Activated CD8-positive, alpha-beta T cell treated with anti-CD3 and anti-CD28 coated beads, Interleukin-2, amount 10 ng/mL, durations not matched to agents 7 days and 5 days (primary cell): Measurements from ENCODE around the gene OGA. TPM values are rescaled to one million over a fixed set of nuclear protein-coding genes. Genes with fewer than 3 reads are reported as not detected.

Experiments
- ATAC-seq: fragments of 150-1000 bp; cut with Tn5 transposase; one replicate; pipeline ENCODE4 v1.10.0; 2021; ENCODE audit warnings: moderate library complexity
- CTCF ChIA-PET: fragments of 350-600 bp; sonication (Branson Sonifier 250); formaldehyde crosslinking; loops from one replicate; lab custom pipeline; 2021; ENCODE audit warnings: antibody characterized with exemption; lab: Charles Lee
- POLR2A ChIA-PET: fragments of 350-600 bp; sonication (Branson Sonifier 250); formaldehyde crosslinking; loops from one replicate; lab custom pipeline; 2021; ENCODE audit warnings: antibody characterized with exemption; lab: Charles Lee
- DNase-seq: peaks from one replicate; pipeline ENCODE4 v3.0.0-alpha.2; 2020
- H3K27ac Mint-ChIP-seq: one replicate; pipeline ENCODE4 v1.8.0; 2021; ENCODE audit warnings: mild to moderate bottlenecking, mixed read lengths
- H3K27me3 Mint-ChIP-seq: one replicate; pipeline ENCODE4 v1.8.0; 2021; ENCODE audit warnings: low read depth, mixed read lengths
- H3K36me3 Mint-ChIP-seq: one replicate; pipeline ENCODE4 v1.8.0; 2021; ENCODE audit warnings: low read depth, mixed read lengths
- H3K4me1 Mint-ChIP-seq: one replicate; pipeline ENCODE4 v1.8.0; 2021; ENCODE audit warnings: low read depth, mixed read lengths
- H3K4me3 Mint-ChIP-seq: one replicate; pipeline ENCODE4 v1.8.0; 2021; ENCODE audit warnings: mild to moderate bottlenecking, mixed read lengths
- H3K9me3 Mint-ChIP-seq: one replicate; pipeline ENCODE4 v1.8.0; 2022; ENCODE audit warnings: mixed read lengths; ENCODE audit not compliant: insufficient read depth
- total RNA-seq, 2 experiments: library from RNA; stranded (reverse); gene quantifications; one replicate each; pipeline ENCODE4 v1.2.3, GENCODE V29; 2021

OGA gene
- total RNA-seq, 2 experiments from 2014 or later, result 122 to 129 TPM

DNA sequence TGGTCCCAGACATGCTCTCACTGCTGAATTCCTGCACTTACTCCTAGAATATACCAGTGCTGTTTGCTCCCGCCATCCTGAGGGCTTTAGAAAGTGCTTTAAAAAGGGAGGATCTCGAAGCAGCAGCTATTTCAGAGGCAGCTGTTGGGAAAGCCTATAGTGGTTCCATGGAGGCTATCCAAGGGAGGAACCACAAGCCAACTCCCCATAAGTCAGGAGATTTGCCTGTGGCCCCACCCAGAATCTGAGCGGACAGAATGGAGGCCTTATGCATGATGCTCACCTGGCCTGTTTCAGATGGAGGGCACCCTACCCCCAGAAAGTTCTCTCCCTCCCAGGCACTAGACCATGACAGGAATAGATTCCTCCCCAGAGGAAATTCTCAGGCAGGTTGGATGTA, 27.6 kb upstream of the OGA start:
- Mint-ChIP-seq H3K4me1 (peaks cover 27% of the 10 kb centered on the region), H3K36me3 (peaks cover 2% of the 10 kb centered on the region), H3K27ac (no peak overlapping the region), H3K4me3 (no peak overlapping the region), H3K27me3 (peaks cover 15% of the 10 kb centered on the region), H3K9me3 (no peaks in the 10 kb centered on the region)
- DNase-seq (no peak), ATAC-seq (no peak)
- CTCF ChIA-PET, result interaction anchor here (2.0 to 12.3 kb wide), 3 partner anchors 10 to 163 kb away, joined by 5 to 243 read pairs (median 7); no protein-coding TSS in a partner anchor
- POLR2A ChIA-PET, result no interaction called here

- ChIA-PET POLR2A (no interaction called here), CTCF (interaction anchor here (0.9 to 12.3 kb wide), 4 partner anchors 15 to 166 kb away, joined by 3 to 243 read pairs (median 6); no protein-coding TSS in a partner anchor)
- Mint-ChIP-seq H3K9me3 (no peaks in the 10 kb centered on the region), H3K27ac (no peak within 1 kb of the TSS), H3K27me3 (peaks cover 17% of the 10 kb centered on the region), H3K4me1 (peaks cover 39% of the 10 kb centered on the region), H3K36me3 (peaks cover 2% of the 10 kb centered on the region), H3K4me3 (peak within 1 kb of the TSS; percentile 53)
- DNase-seq, result no peak
- ATAC-seq, result peak; percentile 13
These were observed 25.1 kb upstream of the OGA start, which contains the start of gene KCNIP2 for GRCh38 chr10:101843032-101844021. TSS of gene KCNIP2 (minus strand) at chr10:101843800. CDS start at chr10:101843568, 232 bp downstream.

DNA sequence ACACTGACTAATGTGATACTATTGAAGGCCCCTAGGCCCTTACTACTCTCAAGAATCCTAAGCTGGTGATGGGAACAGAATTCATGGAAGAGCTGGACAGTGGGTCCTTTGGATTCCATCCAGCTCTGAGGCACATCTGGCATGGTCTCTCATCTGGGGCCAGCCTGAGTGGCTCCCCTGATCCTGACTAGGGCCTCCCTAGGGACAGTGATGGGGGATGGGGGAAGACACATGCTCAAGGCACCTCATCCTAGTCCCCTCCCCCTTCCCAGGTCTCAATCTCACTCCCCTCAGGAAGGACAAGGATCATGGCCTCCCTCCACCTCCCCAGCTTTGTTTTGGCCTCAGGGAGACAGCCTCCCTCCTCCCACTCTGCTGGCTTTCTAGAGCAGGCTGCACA, 23.6 kb upstream of the OGA start:
- Mint-ChIP-seq H3K27ac (no peak overlapping the region), H3K36me3 (peaks cover 2% of the 10 kb centered on the region), H3K27me3 (peaks cover 17% of the 10 kb centered on the region), H3K4me3 (no peak overlapping the region), H3K9me3 (no peaks in the 10 kb centered on the region), H3K4me1 (peaks cover 39% of the 10 kb centered on the region)
- CTCF ChIA-PET, result interaction anchor here (0.5 to 12.3 kb wide), 54 partner anchors 7 to 505 kb away, joined by 3 to 243 read pairs (median 9); partner anchors contain the start of genes HPS6 and OGA
- POLR2A ChIA-PET, result interaction anchor here (1.0 to 3.4 kb wide), 4 partner anchors 14 to 168 kb away, joined by 3 to 32 read pairs (median 4); partner anchors contain the start of gene OGA
- no peak for DNase-seq
- no peak for ATAC-seq

GRCh38 chr10:101840741-101841453, 22.7 kb upstream of the OGA start:
- ChIA-PET POLR2A (interaction anchor here (0.6 to 3.4 kb wide), 6 partner anchors 15 to 231 kb away, joined by 3 to 32 read pairs (median 4); partner anchors contain the start of gene OGA), CTCF (interaction anchor here (0.5 to 12.3 kb wide), 69 partner anchors 8 to 506 kb away, joined by 3 to 243 read pairs (median 6); partner anchors contain the start of genes HPS6, NPM3 and OGA)
- Mint-ChIP-seq H3K4me3 (peak overlapping the region; percentile 74), H3K27me3 (peaks cover 17% of the 10 kb centered on the region), H3K4me1 (peaks cover 43% of the 10 kb centered on the region), H3K9me3 (no peaks in the 10 kb centered on the region), H3K36me3 (peaks cover 2% of the 10 kb centered on the region), H3K27ac (no peak overlapping the region)
- DNase-seq, result peak; percentile 82
- ATAC-seq, result peak; percentile 74

- Mint-ChIP-seq H3K27me3 (peaks cover 17% of the 10 kb centered on the region), H3K4me1 (peaks cover 47% of the 10 kb centered on the region), H3K27ac (no peak overlapping the region), H3K4me3 (peak overlapping the region; percentile 74), H3K36me3 (peaks cover 2% of the 10 kb centered on the region), H3K9me3 (no peaks in the 10 kb centered on the region)
- peak; percentile 50 for DNase-seq
- peak; percentile 9 for ATAC-seq
- CTCF ChIA-PET, result interaction anchor here (0.6 to 12.3 kb wide), 60 partner anchors 8 to 718 kb away, joined by 3 to 243 read pairs (median 8); partner anchors contain the start of genes HPS6 and OGA
- POLR2A ChIA-PET, result interaction anchor here (1.0 to 3.4 kb wide), 3 partner anchors 22 to 232 kb away, joined by 4 to 32 read pairs (median 4); partner anchors contain the start of gene OGA
These were observed 21.9 kb upstream of the OGA start for GRCh38 chr10:101840102-101840684.

GRCh38 chr10:101839416-101840063, 21.3 kb upstream of the OGA start:
- Mint-ChIP-seq H3K27me3 (peaks cover 17% of the 10 kb centered on the region), H3K4me1 (peaks cover 53% of the 10 kb centered on the region), H3K27ac (no peak overlapping the region), H3K9me3 (no peaks in the 10 kb centered on the region), H3K36me3 (peaks cover 2% of the 10 kb centered on the region), H3K4me3 (peak overlapping the region; percentile 74)
- CTCF ChIA-PET, result interaction anchor here (0.8 to 12.3 kb wide), 16 partner anchors 20 to 717 kb away, joined by 3 to 243 read pairs (median 6); partner anchors contain the start of gene OGA
- DNase-seq (peak; percentile 65), ATAC-seq (peak; percentile 78)
- POLR2A ChIA-PET, result interaction anchor here (3.4 kb wide), 1 partner anchor 21 kb away, joined by 32 read pairs; the partner anchor contains the start of gene OGA

- Mint-ChIP-seq H3K27ac (no peak overlapping the region), H3K4me1 (peaks cover 54% of the 10 kb centered on the region), H3K4me3 (peak overlapping the region; percentile 74), H3K27me3 (peaks cover 13% of the 10 kb centered on the region), H3K36me3 (peaks cover 2% of the 10 kb centered on the region), H3K9me3 (no peaks in the 10 kb centered on the region)
- DNase-seq, result no peak
- POLR2A ChIA-PET, result interaction anchor here (1.9 to 3.4 kb wide), 2 partner anchors 21 kb away, joined by 9 to 32 read pairs; partner anchors contain the start of gene OGA
- CTCF ChIA-PET, result interaction anchor here (0.8 to 12.3 kb wide), 11 partner anchors 20 to 717 kb away, joined by 3 to 243 read pairs (median 22); partner anchors contain the start of gene OGA
- ATAC-seq, result no peak
These were observed 20.8 kb upstream of the OGA start for GRCh38 chr10:101839002-101839401.

- peaks cover 57% of the 10 kb centered on the region for H3K4me1 Mint-ChIP-seq
- H3K9me3 Mint-ChIP-seq, result no peaks in the 10 kb centered on the region
- no peak overlapping the region for H3K27ac Mint-ChIP-seq
- peaks cover 2% of the 10 kb centered on the region for H3K36me3 Mint-ChIP-seq
- DNase-seq (no peak), ATAC-seq (no peak)
- CTCF ChIA-PET, result interaction anchor here (0.6 to 12.3 kb wide), 5 partner anchors 20 to 567 kb away, joined by 3 to 243 read pairs (median 17); partner anchors contain the start of gene OGA
- H3K4me3 Mint-ChIP-seq, result no peak overlapping the region
- POLR2A ChIA-PET, result interaction anchor here (1.9 kb wide), 1 partner anchor 20 kb away, joined by 9 read pairs; the partner anchor contains the start of gene OGA
- peaks cover 13% of the 10 kb centered on the region for H3K27me3 Mint-ChIP-seq
These were observed 20.2 kb upstream of the OGA start for GRCh38 chr10:101838416-101838970.

DNA sequence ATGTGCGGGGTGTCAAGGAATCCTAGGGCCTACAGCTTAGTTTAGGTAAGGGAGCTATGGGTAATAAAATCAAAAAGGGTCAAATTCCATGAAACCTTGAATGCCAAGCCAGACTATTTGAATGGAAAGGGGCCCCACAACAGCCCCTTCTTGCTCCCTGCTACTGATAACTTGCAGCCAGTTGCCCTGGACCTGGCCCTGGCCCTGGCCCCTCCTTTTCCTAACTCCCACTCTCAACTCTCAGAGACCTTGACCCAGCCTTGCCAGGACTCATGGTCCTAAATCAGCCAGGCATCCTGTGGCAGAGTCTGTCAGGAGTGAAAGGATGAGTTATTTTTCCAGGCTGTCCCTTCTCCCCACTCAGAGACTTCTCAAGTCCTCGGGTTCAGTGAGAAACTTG, 19.5 kb upstream of the OGA start:
- Mint-ChIP-seq H3K27ac (no peak overlapping the region), H3K27me3 (peaks cover 9% of the 10 kb centered on the region), H3K9me3 (no peaks in the 10 kb centered on the region), H3K4me3 (no peak overlapping the region), H3K36me3 (peaks cover under 1% of the 10 kb centered on the region), H3K4me1 (peaks cover 58% of the 10 kb centered on the region)
- DNase-seq (no peak), ATAC-seq (no peak)
- ChIA-PET CTCF (interaction anchor here (0.6 to 12.3 kb wide), 8 partner anchors 9 to 568 kb away, joined by 3 to 243 read pairs (median 4); partner anchors contain the start of gene OGA), POLR2A (interaction anchor here (0.6 to 1.9 kb wide), 2 partner anchors 20 to 278 kb away, joined by 3 to 9 read pairs; partner anchors contain the start of gene OGA)
